Stimulated activated CD4-positive, alpha-beta T cell treated with anti-CD3 and anti-CD28 coated beads, Interleukin-12 subunit alpha, Interleukin-12 subunit beta, amount 100 ng/mL, for 4 hours (primary cell): ENCODE results near the gene ZBTB22.

ENCODE experiments used
- DNase-seq: peaks from one replicate; pipeline ENCODE4 v3.0.0-alpha.2; 2020

The ZBTB22 gene

DNA sequence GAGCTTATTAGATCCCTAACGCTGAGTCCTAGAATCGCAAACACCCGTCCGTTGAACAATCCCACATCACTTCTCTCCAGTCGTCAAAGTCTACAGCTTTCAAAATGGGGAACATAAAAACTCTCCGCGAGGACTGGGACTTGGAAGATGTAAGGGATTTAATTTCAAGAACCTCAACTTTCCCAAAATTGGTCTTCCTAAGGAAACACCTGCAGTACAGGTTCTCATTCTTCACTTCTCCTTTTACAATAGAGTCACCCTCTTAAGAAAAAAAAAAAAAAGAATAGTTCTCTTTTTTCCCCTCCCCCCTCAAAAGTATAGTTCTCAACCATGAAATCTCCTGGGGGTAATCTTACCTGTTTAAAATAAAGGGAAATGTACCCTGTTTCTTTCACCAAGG lies 6.6 kb upstream of the ZBTB22 start:
- DNase-seq: no peak

DNA sequence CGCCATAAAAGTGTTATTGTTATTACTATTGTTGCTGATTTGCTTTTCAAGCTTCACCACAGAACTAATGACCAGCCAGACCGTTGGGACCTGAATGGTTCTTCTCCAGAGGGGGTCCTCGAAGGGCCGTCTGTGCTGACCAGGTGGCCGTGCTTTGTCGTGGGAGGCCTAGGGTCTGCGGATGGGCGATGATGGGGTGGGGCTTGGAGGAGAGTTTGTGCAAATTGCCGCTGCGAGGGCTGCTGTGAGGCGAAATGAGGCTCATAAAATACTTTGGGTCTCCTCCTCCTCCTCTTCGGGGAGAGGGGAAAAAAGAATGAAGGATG lies 6.0 kb upstream of the ZBTB22 start:
- no peak for DNase-seq

DNA sequence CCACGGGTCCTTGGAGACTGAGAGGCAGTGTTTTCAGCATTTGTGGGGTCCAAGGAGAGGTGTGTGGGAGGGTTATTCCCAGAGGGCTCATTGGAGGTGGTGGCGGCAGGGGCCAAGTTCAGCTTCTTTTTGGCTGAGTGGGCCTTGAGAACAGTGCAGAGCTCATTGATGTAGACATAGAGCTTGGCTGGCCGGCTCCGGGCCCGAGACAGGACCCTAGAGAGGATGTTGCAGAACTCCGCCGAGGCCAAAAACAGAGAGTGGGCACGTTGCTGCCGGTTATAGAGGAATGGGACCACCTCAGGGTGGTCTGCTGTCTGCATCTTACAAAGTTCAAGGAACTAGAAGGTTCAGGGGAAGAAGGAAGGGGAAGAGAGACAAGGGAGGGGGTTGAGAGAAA lies 3.7 kb upstream of the ZBTB22 start:
- DNase-seq: no peak

DNA sequence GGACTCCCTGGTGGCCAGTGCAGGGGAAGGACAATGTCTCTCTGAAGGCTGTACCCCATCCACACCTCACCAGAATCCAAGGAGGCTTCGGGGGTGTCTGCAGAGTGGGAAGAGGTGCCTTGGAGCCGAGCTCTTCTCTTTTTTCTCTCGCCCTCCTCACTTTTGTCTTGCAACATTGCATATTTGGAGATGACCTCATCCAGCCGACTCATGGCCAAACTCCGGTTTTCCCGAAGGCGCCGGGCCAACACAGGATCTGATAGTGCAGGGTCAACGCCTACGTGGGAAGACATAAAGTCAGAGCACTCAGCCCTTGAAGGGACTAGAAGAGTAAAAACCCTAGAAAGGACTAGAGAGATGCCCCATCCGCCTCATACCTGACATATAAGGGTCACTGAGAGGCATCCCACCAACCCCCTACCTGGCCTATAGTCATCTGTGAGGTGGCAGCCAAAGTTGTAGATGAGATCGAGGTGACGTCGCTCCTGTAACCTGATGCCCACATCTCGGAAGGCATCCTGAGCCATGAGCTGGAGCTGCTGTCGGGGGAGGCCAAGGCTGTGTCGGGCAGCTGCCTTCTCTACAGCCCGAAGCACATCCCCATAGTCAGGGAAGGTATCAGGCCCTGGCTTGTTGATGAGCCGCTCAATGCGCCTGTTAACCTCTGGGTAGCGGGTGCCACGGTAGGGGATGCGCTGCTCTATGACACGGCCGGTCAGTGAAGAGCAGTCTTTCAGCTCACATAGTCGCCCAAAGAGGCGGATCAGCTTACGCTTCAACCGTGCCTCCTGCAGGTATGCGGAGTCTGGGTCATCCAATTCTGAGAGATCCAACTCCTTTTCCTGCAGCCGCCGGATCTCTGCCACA lies 3.0 kb upstream of the ZBTB22 start:
- no peak for DNase-seq

DNA sequence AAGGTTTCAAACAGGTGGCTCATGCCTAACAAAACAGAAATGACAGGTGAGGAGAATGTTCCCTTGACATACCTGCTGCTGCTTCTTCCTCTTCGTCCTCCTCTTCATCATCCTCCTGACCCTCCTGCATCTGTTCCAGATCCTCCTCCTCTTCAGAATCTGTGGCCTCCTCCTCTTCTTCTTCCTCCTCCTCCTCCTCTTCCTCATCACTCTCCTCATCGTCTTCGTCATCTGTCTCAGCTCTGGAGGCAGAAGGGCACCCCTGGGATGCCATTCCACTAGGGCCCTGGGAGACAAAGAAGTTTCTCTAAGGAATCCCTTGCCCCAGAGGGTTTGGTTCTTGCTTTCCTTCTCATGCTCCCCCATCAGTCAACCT lies 2.4 kb upstream of the ZBTB22 start:
- no peak for DNase-seq

DNA sequence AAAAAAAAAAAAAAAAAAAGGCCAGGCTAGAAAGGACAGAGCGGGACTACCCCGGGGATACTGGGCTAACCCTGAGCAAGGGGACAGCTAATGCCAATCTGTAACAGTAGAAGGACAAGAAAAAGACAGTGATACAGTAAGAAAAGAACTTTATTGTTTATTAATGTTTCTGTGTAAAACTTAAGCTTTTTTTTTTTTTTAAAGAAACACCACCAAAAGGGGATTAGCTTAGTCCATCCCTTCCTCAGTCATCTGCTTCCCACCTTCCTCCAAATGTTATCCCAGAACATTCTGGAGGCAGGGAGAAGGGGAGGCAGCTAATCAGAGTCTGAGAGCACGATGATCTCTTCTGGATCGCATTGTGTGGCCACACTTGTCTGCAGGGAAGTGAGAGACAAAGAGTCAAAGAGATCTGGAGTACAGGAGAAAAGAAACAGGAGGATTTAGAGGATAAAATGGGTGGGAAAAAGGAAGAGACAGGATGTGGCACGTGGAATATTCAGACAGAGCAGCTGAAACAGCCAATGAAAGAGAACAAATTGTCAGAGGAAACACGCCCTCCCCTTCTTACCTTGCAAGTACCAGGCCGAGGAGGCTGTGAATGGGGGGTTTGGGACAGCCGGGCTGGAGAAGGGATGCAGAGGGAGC lies 1.0 kb upstream of the ZBTB22 start:
- DNase-seq: no peak

DNA sequence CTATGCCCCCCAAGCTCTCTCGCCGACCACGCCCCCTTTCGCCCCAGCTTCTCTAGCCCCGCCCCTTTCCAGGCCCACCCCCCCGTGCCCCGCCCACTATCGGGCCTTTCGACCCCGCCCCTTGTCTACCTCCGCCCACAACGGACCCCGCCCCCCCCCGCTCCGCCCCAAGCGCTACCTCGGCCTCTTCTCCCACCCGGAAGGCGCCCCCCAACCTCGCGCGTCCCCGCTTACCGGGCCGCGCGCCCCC lies 200 bp downstream of the ZBTB22 start:
- no peak for DNase-seq

DNA sequence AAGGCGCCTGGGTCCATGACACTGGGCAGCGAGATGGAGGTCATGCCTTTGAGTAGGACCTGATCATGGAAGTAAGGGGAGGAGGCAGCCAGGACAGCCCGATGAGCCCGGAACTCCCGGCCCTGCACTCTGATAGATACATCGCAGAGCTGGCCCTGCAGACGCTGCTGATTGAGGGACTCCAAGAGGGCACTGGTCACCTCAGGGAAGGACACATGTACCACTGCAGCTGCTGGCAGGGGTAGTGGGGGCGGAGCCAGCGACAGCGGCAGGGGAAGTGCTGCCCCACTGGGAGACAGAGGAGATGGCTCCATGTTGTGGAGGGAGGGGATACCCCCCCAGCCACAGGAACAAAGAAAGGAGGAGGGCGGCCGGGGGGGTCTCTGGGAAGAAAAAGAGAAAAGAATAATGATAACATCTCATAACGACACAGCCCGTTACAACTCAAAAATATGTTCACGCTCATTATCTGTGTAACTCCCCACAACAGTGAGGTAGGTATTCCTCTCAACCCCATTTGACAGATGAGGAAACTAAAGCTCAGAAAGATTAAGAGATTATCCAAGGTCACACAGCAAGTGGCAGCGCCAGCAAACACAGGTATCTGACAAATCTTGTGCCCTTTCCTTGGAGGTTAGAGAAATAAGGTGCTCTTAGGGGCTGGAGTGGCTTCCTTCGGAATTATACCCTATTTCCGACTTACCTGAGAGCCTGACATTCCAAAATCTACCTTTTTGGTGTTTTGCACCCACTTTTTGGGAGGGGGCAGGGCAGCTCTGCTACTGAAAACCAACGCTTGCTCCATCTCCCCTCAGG lies 733 bp downstream of the ZBTB22 start:
- DNase-seq: no peak

DNA sequence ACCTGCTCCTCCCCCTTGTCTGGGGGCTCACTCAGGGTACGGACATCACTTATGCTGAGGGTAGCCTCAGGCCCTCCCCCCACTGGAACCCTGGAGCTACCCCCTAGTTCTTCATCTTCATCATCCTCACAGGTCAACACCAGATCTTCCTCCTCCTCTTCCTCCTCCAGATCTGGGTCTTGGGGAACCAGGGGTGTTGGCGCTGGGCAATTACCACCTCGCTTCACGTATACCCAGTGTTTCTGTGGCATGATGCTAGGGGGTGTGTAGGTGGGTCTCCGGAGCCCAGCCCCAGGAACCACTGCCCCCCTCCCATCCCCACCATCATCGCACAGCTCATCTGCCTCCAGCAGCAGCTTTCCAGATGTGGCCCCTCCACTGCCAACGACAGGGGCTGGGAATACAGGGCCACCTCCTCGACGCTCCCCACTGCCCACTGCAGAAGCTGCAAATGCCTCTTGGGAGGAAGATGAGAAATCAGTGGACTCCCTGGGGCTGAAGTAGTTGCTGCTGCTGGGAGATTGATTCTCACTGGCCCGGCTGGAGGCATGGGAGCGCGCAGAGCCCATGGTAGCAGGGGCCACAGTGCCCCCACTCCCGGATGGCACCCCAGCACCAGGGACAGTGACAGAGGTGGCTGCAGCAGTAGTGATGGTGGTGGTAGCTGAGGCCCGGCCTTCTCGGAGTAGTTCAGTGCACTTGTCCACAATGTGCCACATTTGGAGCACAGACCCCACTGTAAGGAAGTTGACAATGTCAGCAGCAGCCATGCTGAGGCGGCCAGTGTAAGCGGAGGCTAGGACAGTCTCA lies 1.5 kb downstream of the ZBTB22 start:
- no peak for DNase-seq

DNA sequence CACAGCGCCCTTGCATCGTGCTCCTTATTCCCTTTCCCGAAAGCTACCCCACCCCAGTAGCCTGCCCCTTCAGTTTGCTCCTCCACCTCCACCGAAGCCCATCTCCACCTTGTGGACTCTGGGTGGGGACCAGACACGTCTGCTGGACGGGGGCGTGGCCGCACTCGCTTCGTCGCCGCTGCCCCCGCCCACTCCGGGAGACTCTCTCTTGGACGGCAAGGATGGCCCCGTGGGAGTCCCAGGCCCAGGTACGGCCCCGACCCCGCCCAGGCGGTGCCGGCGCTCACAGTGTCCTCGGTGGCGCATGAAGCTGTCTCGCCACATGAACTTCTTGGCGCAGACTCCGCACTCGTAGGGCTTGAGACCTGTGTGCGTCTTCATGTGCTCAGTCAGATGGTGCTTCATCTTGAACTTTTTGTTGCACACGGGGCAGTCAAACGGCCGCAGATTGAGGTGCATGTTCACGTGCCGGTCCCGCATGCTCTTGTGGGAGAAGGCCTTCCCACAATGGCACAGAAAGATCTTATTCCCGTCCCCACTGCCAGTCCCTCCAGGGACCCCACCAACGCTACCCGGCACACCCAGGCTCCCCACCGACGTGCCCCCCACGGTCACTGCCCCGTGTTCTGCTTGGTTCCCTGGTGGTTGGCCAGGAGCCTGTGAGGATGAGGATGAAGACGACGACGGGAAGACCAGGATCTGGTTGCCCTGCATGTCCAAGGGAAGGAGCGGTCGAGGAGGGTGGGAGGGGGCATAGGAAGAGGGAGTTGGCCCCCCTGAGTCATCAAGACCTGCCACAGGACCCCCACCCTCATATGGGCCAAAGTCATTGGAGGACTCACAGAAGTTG lies 2.4 kb downstream of the ZBTB22 start:
- no peak for DNase-seq

DNA sequence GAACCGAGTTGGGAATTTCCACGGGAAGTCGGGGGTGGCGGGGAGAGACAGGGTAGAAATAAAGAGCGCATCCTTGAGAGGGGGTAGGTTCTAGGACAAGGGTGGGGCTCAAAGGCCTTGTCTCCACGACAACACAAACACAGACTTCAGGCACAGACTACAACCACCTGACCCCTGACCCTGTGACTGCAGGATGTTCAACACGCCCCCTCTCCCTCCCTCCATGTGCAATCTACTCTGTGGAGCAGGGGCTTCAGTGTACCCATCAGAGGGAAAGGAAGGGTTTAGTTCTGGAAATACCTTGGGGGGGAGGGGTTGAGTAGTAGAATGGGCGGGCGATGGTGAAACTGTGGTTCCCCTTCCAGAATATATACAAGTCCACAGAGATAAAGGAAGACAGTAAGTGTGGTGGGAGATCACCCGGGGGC lies 3.0 kb downstream of the ZBTB22 start:
- peak; percentile 53 for DNase-seq

DNA sequence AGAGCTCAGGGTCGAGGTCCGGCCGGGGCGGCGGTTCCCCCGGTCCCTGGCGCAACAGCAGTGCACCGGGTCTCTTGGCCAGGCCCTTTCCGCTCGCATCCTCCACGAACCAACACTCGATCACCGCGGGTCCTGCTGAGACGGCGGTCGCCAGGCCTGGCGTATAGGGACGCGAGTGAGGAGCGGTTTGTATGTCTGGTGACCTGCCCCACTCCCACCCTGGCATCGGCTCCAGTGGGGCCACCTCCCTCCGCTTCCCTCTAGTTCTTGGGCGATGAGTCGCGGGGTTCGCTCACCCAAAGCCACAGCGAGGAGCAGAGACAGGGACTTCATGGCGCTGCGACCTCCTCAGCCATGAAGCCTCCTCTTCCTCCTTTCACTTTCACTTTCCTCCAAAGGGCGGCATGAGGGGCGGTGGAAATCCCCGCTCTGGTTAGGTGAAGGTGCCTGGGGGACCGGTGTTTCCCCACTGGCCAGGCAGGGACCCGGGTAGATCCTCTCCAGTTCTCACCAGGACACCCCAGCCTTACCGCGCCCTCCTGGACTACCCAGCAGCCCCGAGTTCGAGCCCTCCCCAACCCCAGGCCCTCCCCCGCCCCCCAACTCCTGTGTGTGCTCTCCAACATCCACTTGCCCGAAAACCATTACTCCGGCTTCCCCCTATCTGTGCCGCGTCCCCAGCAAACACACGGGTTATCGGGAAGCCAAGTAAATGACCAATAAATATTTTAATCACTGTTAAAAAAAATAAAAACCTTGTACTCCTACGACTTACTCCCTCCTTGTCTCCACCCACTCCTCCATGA lies 3.6 kb downstream of the ZBTB22 start, which contains the start of gene TAPBP:
Gene TAPBP, minus strand, starts transcription at position 370 of the 806 bp plus-strand sequence. Its CDS starts 37 bp downstream, at position 333.
- DNase-seq: peak; percentile 76

DNA sequence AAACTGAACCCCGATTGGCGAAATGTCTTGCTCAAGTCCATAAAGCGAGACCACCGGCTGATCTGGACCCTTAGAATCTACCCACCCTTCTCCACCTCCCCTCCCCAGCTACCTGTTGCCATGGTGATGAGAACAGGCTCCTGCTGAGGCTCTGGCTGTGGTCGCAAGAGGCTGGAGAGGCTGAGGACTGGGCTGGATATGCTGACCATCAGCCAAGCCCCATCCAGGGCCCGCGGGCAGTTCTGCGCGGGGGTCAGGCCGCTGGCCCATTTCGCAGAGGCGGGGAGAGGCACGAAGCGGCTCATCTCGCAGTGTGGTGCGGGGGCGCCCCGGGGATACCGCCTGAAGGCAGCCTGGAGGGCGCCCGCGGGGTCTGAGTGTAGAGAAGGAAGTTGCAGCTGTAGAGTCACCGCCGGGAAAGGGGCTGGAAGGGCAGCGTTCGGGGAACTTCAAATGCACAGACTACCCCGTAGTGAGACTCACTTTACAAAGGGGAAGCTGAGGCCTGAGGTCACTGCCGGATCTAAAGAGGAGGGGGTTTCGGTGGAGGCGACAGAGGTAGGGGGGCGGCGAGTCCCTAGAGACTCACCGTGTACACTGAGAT lies 4.3 kb downstream of the ZBTB22 start:
- peak; percentile 51 for DNase-seq

DNA sequence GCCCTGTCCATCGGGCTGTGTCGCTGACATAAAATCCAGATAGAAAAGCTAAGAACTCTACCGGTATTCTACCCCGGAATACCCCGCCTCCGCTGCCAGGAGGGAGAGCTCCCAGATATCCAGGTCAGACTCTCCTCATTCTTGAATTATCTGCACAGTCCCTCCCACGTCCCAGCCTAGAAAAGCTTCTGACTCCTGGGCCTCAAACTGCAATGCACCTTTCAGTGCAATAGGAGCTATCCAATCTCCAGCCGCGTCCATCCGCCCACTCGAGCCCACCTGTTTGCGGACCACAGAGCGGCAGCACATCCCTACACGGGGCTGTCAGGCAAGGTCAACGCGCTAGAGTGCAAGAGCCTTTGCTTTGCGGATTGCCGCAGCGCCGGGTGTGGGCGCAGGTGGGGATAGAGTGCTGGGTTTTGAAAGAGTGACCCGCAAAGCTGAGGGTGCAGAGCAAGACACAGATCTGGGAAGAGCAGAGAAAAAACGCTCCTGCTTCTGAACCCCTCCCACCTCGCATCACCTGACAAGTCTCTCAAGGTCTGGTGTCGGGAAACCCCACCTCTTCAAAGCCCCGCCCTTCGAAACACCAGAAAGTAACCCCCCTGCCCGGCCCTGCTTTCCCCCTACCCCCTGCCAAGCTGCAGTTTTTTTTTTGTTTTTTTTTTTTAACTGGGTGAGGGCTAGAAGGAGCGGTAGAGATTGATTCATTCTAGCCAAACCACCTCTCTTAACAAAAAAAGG lies 5.0 kb downstream of the ZBTB22 start:
- DNase-seq: peak; percentile 74

DNA sequence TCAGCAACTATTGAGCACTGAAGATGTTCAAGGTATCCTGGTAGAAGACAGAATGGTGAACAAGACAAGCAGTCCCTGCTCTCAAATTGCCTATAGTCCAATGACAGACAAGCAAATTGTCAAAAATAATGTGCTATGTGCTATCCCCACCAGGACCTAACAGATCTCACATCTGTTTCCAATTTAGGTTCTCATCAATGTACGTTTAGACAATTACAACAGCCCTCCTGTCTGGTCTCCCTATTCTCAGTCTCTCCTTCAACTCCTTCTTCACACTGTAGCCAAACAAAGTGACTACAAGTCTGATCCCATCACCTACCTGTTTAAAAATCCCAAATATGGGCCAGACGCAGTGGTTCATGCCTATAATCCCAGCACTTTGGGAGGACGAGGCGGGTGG lies 11.2 kb downstream of the ZBTB22 start:
- DNase-seq: no peak

DNA sequence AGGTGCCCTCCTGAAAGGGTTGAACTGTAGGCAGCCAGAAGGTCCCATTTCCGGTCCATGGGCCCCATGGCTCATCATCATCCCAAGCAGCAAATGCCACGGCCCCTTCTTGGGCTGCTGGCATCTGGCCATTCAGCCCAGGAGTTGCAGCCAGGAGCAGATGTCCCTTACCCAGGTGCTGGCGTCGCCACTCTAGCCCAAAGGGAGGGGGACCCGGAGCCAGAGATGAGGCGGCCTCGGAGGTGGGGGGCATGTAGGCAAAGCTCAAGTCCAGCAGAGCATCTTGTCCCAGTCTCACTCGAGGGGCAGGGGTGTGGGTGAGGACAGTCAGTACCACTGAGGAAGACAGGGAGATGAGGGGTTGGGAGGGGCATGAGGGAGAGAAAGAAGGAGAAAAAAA lies 12.5 kb downstream of the ZBTB22 start:
- DNase-seq: no peak

DNA sequence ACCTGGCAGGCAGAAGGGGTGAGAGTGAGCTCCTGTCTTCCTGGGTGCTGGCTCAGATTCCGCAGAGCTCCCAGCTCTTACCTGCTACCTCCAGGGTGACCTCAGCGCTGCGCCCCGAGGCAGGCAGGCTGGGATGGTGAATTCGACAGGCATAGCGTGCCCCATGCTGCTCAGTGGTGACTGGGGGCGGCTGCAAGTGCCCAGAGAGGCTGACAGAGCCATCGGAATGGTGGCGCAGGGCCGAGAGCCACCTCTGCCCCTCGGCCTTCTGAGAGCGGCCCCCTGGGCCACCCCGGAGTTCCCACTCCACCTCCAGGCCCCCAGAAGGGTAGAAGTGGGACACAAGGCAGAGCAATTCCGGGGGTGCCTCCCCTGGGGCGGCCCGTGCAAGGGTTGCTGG lies 13.3 kb downstream of the ZBTB22 start:
- no peak for DNase-seq

DNA sequence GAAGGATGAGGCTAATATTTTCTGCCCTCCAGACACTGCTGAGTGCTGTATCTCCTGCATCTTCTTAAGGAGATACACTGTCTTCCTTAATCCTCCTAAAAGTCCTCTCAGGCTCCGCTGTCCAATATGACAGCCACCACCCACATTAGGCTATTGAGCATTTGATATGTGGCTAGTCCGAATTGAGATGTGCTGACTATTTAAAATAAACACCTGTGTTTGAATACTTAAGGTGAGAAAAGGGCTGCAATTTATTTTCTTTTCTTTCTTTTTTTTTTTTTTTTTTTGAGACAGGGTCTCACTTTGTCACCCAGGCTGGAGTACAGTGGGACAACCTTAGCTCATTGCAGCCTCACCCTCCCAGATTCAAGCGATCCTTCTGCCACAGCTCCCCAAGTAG lies 15.7 kb downstream of the ZBTB22 start:
- no peak for DNase-seq

DNA sequence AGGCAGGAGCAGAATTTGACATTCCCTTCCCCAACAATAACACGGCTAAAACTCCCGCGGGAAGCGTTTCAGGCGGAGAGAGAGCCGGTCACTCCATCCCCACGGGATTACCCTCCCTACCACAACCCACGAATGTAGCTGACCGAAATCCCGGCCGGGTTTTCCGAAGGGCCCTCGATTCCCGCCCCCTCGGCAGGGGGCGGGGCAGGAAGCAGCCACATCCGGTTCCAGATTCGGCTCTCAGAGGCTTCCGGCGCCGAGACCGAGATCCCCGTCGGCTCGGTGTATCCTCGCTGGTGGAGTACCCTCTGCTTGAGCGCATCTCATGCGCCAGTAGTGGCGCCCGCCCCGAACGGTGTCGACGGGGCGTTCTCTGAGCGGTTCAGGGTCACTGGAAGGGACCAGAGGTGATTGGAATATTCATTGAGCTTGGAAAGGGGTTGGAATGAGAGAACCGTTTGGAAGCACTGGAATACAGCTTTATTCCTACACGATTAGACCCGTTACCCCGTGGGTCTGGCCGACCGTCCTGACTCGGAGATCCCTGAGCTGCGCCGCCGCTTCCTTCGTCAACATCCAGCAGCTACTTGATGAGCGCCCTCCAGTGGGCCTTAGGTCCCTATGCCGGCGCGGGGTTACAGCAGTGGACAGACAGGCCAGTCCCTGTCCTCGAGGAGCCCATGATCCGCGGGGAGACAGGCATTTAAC lies 18.2 kb downstream of the ZBTB22 start:
- peak; percentile 94 for DNase-seq
